Measurements from ENCODE around the gene LAMC3. TPM values are rescaled to one million over a fixed set of nuclear protein-coding genes. Genes with fewer than 3 reads are reported as not detected.
"Not testable (repeated sequence)": the region's sequence is repeated elsewhere in the genome, so short reads cannot be mapped to it uniquely, and the experiment has no call there.

LAMC3 gene
- total RNA-seq, 1 donor from 2014 or later = 1.0 TPM

DNA sequence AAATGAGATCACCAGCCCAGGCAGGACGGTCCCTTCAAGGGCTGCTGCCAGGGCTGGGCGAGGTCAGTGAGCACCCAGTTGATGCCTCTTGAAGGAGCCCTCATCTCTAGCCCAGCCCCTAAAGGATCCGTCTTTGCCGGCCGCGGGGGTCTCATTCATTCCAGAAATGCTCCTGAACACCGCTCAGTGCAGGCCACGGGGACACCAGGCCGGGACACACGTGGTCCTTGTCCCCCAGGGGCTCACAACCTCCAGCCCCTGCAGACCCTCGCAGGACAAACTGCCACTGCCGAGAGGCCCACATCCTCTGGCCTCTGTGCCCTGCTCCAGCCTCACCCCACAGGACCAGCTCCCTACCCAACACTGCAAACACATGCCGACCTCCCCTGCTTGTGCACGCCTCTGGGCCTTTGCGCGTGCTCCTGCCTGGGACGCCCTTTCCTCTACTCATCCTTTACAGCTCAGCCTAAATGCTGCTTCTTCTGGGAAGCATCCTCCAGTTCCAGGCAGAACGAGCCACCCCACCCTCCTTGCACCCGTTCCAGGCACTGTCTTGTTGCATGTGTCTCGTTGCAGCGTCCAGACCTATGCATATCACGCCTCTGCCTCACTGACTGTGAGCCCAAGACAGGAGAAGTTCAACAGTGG lies 10.3 kb upstream of the LAMC3 start:
- H3K27ac Mint-ChIP-seq (ENCODE audit: unreplicated experiment) = no peak overlapping the region
- H3K4me3 Mint-ChIP-seq (ENCODE audit: unreplicated experiment) = no peak overlapping the region
- H3K4me1 Mint-ChIP-seq (ENCODE audit: unreplicated experiment) = no peaks in the 10 kb centered on the region
- DNase-seq (ENCODE audit: extremely low spot score, unreplicated experiment) = no peak
- H3K9me3 Mint-ChIP-seq (ENCODE audit: unreplicated experiment) = no peaks in the 10 kb centered on the region
- no peaks in the 10 kb centered on the region for H3K36me3 Mint-ChIP-seq (ENCODE audit: unreplicated experiment)
- peaks cover 15% of the 10 kb centered on the region for H3K27me3 Mint-ChIP-seq (ENCODE audit: unreplicated experiment)
- TF ChIP-seq, protein P1, sequence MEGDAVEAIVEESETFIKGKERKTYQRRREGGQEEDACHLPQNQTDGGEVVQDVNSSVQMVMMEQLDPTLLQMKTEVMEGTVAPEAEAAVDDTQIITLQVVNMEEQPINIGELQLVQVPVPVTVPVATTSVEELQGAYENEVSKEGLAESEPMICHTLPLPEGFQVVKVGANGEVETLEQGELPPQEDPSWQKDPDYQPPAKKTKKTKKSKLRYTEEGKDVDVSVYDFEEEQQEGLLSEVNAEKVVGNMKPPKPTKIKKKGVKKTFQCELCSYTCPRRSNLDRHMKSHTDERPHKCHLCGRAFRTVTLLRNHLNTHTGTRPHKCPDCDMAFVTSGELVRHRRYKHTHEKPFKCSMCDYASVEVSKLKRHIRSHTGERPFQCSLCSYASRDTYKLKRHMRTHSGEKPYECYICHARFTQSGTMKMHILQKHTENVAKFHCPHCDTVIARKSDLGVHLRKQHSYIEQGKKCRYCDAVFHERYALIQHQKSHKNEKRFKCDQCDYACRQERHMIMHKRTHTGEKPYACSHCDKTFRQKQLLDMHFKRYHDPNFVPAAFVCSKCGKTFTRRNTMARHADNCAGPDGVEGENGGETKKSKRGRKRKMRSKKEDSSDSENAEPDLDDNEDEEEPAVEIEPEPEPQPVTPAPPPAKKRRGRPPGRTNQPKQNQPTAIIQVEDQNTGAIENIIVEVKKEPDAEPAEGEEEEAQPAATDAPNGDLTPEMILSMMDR (IDR thresholded peaks at IDR 0.05) = no peak

DNA sequence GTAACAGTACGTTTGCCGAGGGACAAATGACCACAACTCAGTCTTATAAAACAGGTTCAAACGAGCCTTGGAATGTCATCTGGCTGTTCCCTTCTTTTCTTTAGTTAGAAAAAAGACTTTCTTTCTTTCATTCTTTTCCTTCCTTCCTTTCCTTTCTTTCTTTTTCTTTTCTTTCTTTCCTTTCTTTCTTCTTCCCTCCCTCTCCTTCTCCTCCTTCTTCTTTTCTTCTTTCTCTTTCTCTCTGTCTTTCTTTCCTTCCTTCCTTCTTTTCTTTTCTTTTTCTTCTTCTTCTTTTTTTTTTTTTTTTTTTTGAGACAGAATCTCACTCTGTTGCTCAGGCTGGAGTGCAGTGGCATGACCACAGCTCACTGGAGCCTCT lies 9.7 kb upstream of the LAMC3 start:
- no peaks in the 10 kb centered on the region for H3K4me1 Mint-ChIP-seq (ENCODE audit: unreplicated experiment)

DNA sequence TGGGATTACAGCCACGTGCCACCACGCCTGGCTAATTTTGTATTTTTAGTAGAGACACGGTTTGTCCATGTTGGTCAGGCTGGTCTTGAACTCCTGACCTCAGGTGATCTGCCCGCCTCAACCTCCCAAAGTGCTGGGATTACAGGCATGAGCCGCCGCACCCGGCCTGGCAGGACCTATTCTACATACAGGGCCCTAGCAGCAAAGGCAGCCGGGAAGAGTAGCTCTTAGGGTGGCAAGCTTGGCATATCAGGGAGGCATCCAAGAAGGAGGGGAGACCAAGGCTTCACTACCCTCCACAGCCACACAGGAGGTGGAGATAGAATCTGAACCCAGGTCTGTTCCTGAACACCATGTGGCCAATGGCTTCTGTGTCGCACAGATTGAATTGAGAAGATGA lies 8.4 kb upstream of the LAMC3 start:
- not testable (repeated sequence) for H3K36me3 Mint-ChIP-seq (ENCODE audit: unreplicated experiment); H3K27ac Mint-ChIP-seq (ENCODE audit: unreplicated experiment); H3K9me3 Mint-ChIP-seq (ENCODE audit: unreplicated experiment); DNase-seq (ENCODE audit: extremely low spot score, unreplicated experiment); H3K4me1 Mint-ChIP-seq (ENCODE audit: unreplicated experiment); H3K4me3 Mint-ChIP-seq (ENCODE audit: unreplicated experiment)
- peaks cover 15% of the 10 kb centered on the region for H3K27me3 Mint-ChIP-seq (ENCODE audit: unreplicated experiment)

More for the DNA sequence above, 9.7 kb upstream of the LAMC3 start:
- DNase-seq (ENCODE audit: extremely low spot score, unreplicated experiment) = no peak
- H3K27me3 Mint-ChIP-seq (ENCODE audit: unreplicated experiment) = peaks cover 15% of the 10 kb centered on the region
- no peak overlapping the region for H3K27ac Mint-ChIP-seq (ENCODE audit: unreplicated experiment)
- H3K4me3 Mint-ChIP-seq (ENCODE audit: unreplicated experiment) = no peak overlapping the region
- TF ChIP-seq, protein P1 (IDR thresholded peaks at IDR 0.05) = no peak
- no peaks in the 10 kb centered on the region for H3K36me3 Mint-ChIP-seq (ENCODE audit: unreplicated experiment)
- H3K9me3 Mint-ChIP-seq (ENCODE audit: unreplicated experiment) = no peaks in the 10 kb centered on the region

DNA sequence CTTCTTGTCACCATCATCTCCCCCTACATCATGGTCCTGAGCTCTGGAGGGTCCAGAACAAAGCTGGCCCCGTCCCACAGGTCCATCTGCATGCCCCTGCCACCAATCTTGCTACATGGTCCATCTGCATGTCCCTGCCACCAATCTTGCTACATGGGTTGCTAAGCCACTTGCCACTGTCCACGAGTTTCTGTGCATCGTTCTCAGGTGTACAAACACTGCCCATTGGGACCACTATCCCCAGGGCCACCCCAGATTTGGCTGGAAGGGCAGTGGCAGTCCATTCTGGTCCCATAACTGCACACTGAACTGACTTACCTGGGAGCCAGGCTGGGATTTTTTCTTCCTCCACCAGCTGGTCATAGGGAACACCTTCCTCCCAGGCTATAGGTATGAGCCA lies 8.0 kb upstream of the LAMC3 start:
- TF ChIP-seq, protein P1 (IDR thresholded peaks at IDR 0.05) = no peak
- H3K9me3 Mint-ChIP-seq (ENCODE audit: unreplicated experiment) = no peaks in the 10 kb centered on the region
- DNase-seq (ENCODE audit: extremely low spot score, unreplicated experiment) = no peak
- H3K4me1 Mint-ChIP-seq (ENCODE audit: unreplicated experiment) = no peaks in the 10 kb centered on the region
- peaks cover 15% of the 10 kb centered on the region for H3K27me3 Mint-ChIP-seq (ENCODE audit: unreplicated experiment)
- H3K36me3 Mint-ChIP-seq (ENCODE audit: unreplicated experiment) = no peaks in the 10 kb centered on the region
- H3K4me3 Mint-ChIP-seq (ENCODE audit: unreplicated experiment) = no peak overlapping the region
- H3K27ac Mint-ChIP-seq (ENCODE audit: unreplicated experiment) = no peak overlapping the region

DNA sequence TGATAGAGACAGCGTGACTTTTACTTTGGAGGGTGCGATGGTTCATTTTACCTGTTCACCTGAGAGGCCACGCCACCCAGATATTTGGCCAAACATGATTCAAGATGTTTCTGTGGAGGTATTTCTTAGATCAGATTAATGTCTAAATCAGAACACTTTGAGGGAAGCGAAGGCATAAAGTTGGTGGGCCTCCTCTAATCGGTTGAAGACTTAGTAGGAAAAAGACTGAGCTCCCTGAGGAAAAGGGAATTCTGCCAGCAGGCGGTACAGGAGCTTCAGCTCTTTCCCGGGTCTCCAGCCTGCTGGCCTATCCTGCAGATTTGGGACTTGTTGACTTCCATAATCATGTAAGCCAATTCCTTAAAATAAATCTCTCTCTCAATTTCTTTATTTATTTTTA lies 7.0 kb upstream of the LAMC3 start:
- DNase-seq (ENCODE audit: extremely low spot score, unreplicated experiment) = no peak
- Mint-ChIP-seq H3K27ac (ENCODE audit: unreplicated experiment) (no peak overlapping the region), H3K4me1 (ENCODE audit: unreplicated experiment) (no peaks in the 10 kb centered on the region), H3K36me3 (ENCODE audit: unreplicated experiment) (no peaks in the 10 kb centered on the region), H3K4me3 (ENCODE audit: unreplicated experiment) (no peak overlapping the region), H3K27me3 (ENCODE audit: unreplicated experiment) (peaks cover 20% of the 10 kb centered on the region), H3K9me3 (ENCODE audit: unreplicated experiment) (no peaks in the 10 kb centered on the region)
- TF ChIP-seq, protein P1 (IDR thresholded peaks at IDR 0.05) = no peak

DNA sequence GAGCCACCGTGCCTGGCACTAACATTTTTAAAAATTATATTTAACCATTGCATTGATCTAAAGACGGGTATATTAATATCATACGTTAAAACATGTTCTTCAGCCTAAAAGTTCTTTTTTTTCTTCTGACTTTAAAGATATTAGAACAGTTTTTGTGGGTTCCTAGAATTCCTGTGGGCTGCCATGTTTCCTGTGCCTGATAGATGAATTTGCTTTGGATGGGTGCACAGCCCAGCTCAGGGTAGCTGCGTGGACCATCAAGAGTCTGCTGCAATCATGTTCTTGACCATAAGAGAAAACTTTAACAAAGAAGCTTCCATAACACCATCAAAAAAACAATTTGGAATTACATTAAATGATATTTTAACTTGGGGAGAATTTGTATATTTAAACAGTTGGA lies 2.4 kb upstream of the LAMC3 start:
- TF ChIP-seq, protein P1 (IDR thresholded peaks at IDR 0.05) = no peak
- H3K4me3 Mint-ChIP-seq (ENCODE audit: unreplicated experiment) = no peak overlapping the region
- H3K4me1 Mint-ChIP-seq (ENCODE audit: unreplicated experiment) = peaks cover 12% of the 10 kb centered on the region
- H3K27ac Mint-ChIP-seq (ENCODE audit: unreplicated experiment) = no peak overlapping the region
- no peaks in the 10 kb centered on the region for H3K36me3 Mint-ChIP-seq (ENCODE audit: unreplicated experiment)
- peaks cover 20% of the 10 kb centered on the region for H3K27me3 Mint-ChIP-seq (ENCODE audit: unreplicated experiment)
- no peaks in the 10 kb centered on the region for H3K9me3 Mint-ChIP-seq (ENCODE audit: unreplicated experiment)
- DNase-seq (ENCODE audit: extremely low spot score, unreplicated experiment) = no peak
